Measurements from ENCODE around the gene ORC4.
A peak's percentile ranks its signal among the peaks of the same experiment; 100 is the strongest.
"Not testable (repeated sequence)": the region's sequence is repeated elsewhere in the genome, so short reads cannot be mapped to it uniquely, and the experiment has no call there.

The ORC4 gene

DNA sequence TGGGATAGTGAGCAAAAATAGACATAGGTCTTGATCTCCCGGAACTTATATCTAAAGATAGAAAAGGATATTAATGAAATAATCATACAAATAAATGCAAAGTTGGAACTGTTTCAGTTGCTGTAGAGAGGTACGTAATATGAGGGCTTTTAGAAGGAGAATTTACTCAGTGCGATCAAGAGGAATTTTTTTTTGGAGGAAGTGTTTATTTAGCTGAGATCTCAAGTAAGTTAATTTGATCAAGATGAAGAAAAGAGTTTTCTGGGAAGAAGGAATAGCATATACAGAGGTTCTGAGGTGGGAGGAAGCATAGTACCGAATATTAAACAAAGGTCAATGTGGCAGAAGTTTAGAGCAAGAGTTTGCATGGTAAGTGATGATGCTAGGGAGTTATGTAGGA is 11.7 kb upstream of the ORC4 start:
- no peak overlapping the region for H3K9ac ChIP-seq (ENCODE audit: low read length)
- H3K36me3 ChIP-seq (ENCODE audit: control insufficient read depth, insufficient read depth, low read length) = no peaks in the 10 kb centered on the region
- no peak overlapping the region for H3K4me3 ChIP-seq (ENCODE audit: low read length)
- no peaks in the 10 kb centered on the region for H3K27me3 ChIP-seq (ENCODE audit: control insufficient read depth, insufficient read depth, low read length)
- no peak overlapping the region for H3K27ac ChIP-seq (ENCODE audit: low read depth, low read length)
- H3K4me1 ChIP-seq (ENCODE audit: control insufficient read depth, insufficient read depth, low read length) = peaks cover 7% of the 10 kb centered on the region

- no peak overlapping the region for H3K27ac ChIP-seq (ENCODE audit: low read depth, low read length)
- no peaks in the 10 kb centered on the region for H3K36me3 ChIP-seq (ENCODE audit: control insufficient read depth, insufficient read depth, low read length)
- H3K27me3 ChIP-seq (ENCODE audit: control insufficient read depth, insufficient read depth, low read length) = no peaks in the 10 kb centered on the region
- H3K4me1 ChIP-seq (ENCODE audit: control insufficient read depth, insufficient read depth, low read length) = peaks cover 7% of the 10 kb centered on the region
- H3K4me3 ChIP-seq (ENCODE audit: low read length) = no peak overlapping the region
- H3K9ac ChIP-seq (ENCODE audit: low read length) = no peak overlapping the region
Observed at GRCh38 chr2:148031152-148031551, 10.6 kb upstream of the ORC4 start.

DNA sequence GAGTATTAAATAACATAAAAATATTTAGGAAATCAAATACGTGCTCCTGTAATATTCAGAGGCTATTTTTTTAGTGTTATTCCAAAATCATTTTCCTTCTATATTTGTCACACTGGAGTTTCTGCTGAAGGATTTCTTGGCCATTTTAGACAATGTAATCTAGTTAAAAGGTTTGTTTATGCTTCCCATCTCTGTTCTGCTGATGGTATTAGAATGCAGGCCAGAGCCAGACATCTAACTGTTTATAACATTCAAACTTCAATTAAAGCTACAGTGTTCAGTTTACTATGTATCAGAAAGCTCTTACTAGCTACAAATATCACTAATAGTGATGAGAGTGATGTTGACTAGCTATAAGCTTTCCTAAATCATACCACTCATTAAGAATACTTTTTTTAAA is 8.2 kb upstream of the ORC4 start:
- Histone ChIP-seq H3K27me3 (ENCODE audit: control insufficient read depth, insufficient read depth, low read length) (no peaks in the 10 kb centered on the region), H3K27ac (ENCODE audit: low read depth, low read length) (no peak overlapping the region), H3K36me3 (ENCODE audit: control insufficient read depth, insufficient read depth, low read length) (no peaks in the 10 kb centered on the region)

GRCh38 chr2:148027822-148028221 is 7.3 kb upstream of the ORC4 start:
- Histone ChIP-seq H3K4me1 (ENCODE audit: control insufficient read depth, insufficient read depth, low read length) (peaks cover 17% of the 10 kb centered on the region), H3K4me3 (ENCODE audit: low read length) (no peak overlapping the region), H3K27ac (ENCODE audit: low read depth, low read length) (no peak overlapping the region), H3K9ac (ENCODE audit: low read length) (no peak overlapping the region), H3K36me3 (ENCODE audit: control insufficient read depth, insufficient read depth, low read length) (no peaks in the 10 kb centered on the region), H3K27me3 (ENCODE audit: control insufficient read depth, insufficient read depth, low read length) (no peaks in the 10 kb centered on the region)

More for the DNA sequence above, 8.2 kb upstream of the ORC4 start:
- H3K9ac ChIP-seq (ENCODE audit: low read length) = no peak overlapping the region
- H3K4me1 ChIP-seq (ENCODE audit: control insufficient read depth, insufficient read depth, low read length) = peaks cover 11% of the 10 kb centered on the region
- no peak overlapping the region for H3K4me3 ChIP-seq (ENCODE audit: low read length)

- Histone ChIP-seq H3K27ac (ENCODE audit: low read depth, low read length) (no peak overlapping the region), H3K36me3 (ENCODE audit: control insufficient read depth, insufficient read depth, low read length) (no peaks in the 10 kb centered on the region), H3K4me1 (ENCODE audit: control insufficient read depth, insufficient read depth, low read length) (peaks cover 13% of the 10 kb centered on the region), H3K27me3 (ENCODE audit: control insufficient read depth, insufficient read depth, low read length) (no peaks in the 10 kb centered on the region), H3K4me3 (ENCODE audit: low read length) (no peak overlapping the region), H3K9ac (ENCODE audit: low read length) (no peak overlapping the region)
Observed at GRCh38 chr2:148026573-148026972, 6.0 kb upstream of the ORC4 start.

GRCh38 chr2:148023861-148024260 is 3.3 kb upstream of the ORC4 start:
- H3K4me3 ChIP-seq (ENCODE audit: low read length) = no peak overlapping the region

DNA sequence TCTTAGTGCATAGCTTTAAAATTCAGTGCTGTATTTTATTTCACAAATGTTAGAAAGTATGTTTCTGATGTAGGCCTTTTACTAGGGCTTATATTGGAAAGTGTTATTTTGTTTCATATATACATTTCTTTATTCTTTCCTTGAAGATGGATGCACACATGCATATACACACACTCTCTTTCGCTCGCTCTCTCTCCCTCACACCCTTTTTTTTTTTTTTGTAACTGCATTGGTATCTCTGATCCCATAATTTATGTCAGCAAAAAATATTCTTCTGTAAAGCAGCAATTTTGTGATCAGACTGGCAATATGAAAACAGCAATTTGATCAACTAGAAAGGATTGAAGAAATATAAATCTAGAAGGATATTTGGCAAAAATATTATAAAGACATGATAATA is 2.3 kb upstream of the ORC4 start:
- H3K27me3 ChIP-seq (ENCODE audit: control insufficient read depth, insufficient read depth, low read length) = no peaks in the 10 kb centered on the region
- no peak overlapping the region for H3K27ac ChIP-seq (ENCODE audit: low read depth, low read length)
- no peak overlapping the region for H3K9ac ChIP-seq (ENCODE audit: low read length)
- no peak overlapping the region for H3K4me3 ChIP-seq (ENCODE audit: low read length)
- peaks cover 15% of the 10 kb centered on the region for H3K4me1 ChIP-seq (ENCODE audit: control insufficient read depth, insufficient read depth, low read length)
- H3K36me3 ChIP-seq (ENCODE audit: control insufficient read depth, insufficient read depth, low read length) = peaks cover 2% of the 10 kb centered on the region

More at GRCh38 chr2:148023861-148024260, 3.3 kb upstream of the ORC4 start:
- H3K36me3 ChIP-seq (ENCODE audit: control insufficient read depth, insufficient read depth, low read length) = peaks cover 2% of the 10 kb centered on the region
- H3K9ac ChIP-seq (ENCODE audit: low read length) = no peak overlapping the region
- no peak overlapping the region for H3K27ac ChIP-seq (ENCODE audit: low read depth, low read length)
- H3K4me1 ChIP-seq (ENCODE audit: control insufficient read depth, insufficient read depth, low read length) = peaks cover 15% of the 10 kb centered on the region
- no peaks in the 10 kb centered on the region for H3K27me3 ChIP-seq (ENCODE audit: control insufficient read depth, insufficient read depth, low read length)

- H3K4me1 ChIP-seq (ENCODE audit: control insufficient read depth, insufficient read depth, low read length) = peaks cover 15% of the 10 kb centered on the region
- H3K27ac ChIP-seq (ENCODE audit: low read depth, low read length) = no peak overlapping the region
- no peak overlapping the region for H3K9ac ChIP-seq (ENCODE audit: low read length)
Observed at GRCh38 chr2:148022351-148022750, 1.8 kb upstream of the ORC4 start.

DNA sequence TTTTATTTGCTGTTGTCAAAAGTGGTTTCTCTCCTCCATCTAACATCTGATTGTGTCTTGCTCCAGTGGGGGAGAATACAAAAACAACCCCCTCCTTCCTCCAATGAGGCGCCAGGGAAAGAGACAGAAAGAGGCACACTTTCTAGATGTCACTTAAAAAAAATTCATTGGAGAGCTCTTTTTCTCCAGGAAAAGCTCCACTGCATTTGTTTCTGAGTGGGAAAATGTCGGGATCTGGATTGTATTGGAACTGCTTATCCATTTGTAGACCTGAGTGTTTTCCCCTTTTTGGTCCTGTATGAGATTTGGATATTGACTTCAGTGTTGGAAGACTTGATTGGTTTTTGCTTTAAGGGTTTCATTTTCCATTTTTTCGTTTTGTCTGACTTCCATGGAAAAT is 1.3 kb upstream of the ORC4 start:
- H3K4me3 ChIP-seq (ENCODE audit: low read length) = peak overlapping the region; percentile 90
- H3K27ac ChIP-seq (ENCODE audit: low read depth, low read length) = peak overlapping the region; percentile 96
- H3K36me3 ChIP-seq (ENCODE audit: control insufficient read depth, insufficient read depth, low read length) = peaks cover 2% of the 10 kb centered on the region
- peak overlapping the region; percentile 1 for H3K9ac ChIP-seq (ENCODE audit: low read length)
- peaks cover 15% of the 10 kb centered on the region for H3K4me1 ChIP-seq (ENCODE audit: control insufficient read depth, insufficient read depth, low read length)
- H3K27me3 ChIP-seq (ENCODE audit: control insufficient read depth, insufficient read depth, low read length) = no peaks in the 10 kb centered on the region

More at GRCh38 chr2:148022351-148022750, 1.8 kb upstream of the ORC4 start:
- Histone ChIP-seq H3K36me3 (ENCODE audit: control insufficient read depth, insufficient read depth, low read length) (peaks cover 2% of the 10 kb centered on the region), H3K4me3 (ENCODE audit: low read length) (no peak overlapping the region), H3K27me3 (ENCODE audit: control insufficient read depth, insufficient read depth, low read length) (no peaks in the 10 kb centered on the region)

DNA sequence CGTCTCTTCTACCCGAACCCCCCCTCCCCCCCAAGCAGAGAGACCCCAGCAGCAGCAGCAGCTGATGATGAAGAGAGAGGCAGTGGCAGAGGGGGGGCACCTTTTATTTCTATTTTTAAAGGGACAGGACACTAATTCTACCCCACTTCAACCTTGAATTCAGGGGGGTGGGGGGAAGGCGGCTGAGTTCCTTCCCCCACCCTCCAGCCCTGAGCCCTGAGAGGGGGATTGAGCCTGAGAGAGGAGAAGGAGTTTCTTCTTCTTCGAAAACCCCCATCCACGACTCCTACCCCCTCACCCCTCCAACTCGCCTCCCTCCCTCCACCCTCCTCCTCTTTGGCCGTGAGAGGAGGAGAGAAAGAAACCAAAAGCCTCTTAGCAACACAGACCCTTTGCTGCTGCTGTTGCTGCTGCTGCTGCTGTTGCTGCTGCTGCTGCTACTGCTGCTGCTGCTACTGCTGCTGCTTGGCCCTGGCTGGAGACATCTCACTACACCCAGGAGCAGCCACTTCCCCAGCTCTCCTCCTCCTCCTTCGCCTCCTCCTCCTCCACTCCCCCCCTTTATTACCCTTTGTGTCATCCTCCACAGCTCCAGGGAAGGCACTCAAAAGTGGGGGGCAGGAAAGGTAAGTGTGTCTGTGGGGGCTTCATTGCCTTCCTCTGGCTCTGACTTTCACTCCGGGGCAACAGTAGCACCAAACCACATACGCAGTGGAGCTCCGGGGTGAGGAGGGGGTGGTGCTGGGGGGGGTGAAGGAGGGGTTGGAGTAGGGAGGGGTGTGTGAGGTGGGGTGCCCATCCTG is 723 bp upstream of the ORC4 start, which contains the start of gene MBD5:
Gene MBD5, plus strand, starts transcription at position 33 of the 803 bp plus-strand sequence.
- Histone ChIP-seq H3K9ac (ENCODE audit: low read length) (peak within 1 kb of the TSS; percentile 97), H3K36me3 (ENCODE audit: control insufficient read depth, insufficient read depth, low read length) (peaks cover 2% of the 10 kb centered on the region), H3K4me3 (ENCODE audit: low read length) (peak within 1 kb of the TSS; percentile 100), H3K27me3 (ENCODE audit: control insufficient read depth, insufficient read depth, low read length) (no peaks in the 10 kb centered on the region), H3K4me1 (ENCODE audit: control insufficient read depth, insufficient read depth, low read length) (peaks cover 15% of the 10 kb centered on the region), H3K27ac (ENCODE audit: low read depth, low read length) (peak within 1 kb of the TSS; percentile 96)

DNA sequence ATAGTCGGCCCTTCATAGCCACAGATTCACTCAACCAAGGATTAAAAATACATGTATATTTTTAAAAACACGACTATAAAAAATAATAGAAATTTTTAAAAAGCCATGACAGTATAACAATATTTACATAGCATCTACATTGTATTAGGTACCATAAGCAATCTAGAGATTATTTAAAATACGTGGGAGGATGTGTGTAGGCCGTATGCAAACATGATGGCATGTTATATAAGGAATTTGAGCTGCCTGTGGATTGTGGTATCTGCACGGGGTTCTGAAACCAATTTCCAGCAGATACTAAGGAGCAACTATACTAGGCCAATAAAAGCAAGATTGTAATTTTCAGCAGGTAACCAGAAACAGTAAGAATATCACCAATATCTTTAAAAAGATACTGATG is 5.9 kb downstream of the ORC4 start:
- Histone ChIP-seq H3K4me3 (ENCODE audit: low read length) (no peak overlapping the region), H3K27me3 (ENCODE audit: control insufficient read depth, insufficient read depth, low read length) (no peaks in the 10 kb centered on the region), H3K9ac (ENCODE audit: low read length) (no peak overlapping the region), H3K36me3 (ENCODE audit: control insufficient read depth, insufficient read depth, low read length) (no peaks in the 10 kb centered on the region), H3K4me1 (ENCODE audit: control insufficient read depth, insufficient read depth, low read length) (no peaks in the 10 kb centered on the region), H3K27ac (ENCODE audit: low read depth, low read length) (no peak overlapping the region)

- Histone ChIP-seq H3K9ac (ENCODE audit: low read length) (no peak overlapping the region), H3K4me3 (ENCODE audit: low read length) (no peak overlapping the region), H3K36me3 (ENCODE audit: control insufficient read depth, insufficient read depth, low read length) (no peaks in the 10 kb centered on the region), H3K4me1 (ENCODE audit: control insufficient read depth, insufficient read depth, low read length) (no peaks in the 10 kb centered on the region), H3K27me3 (ENCODE audit: control insufficient read depth, insufficient read depth, low read length) (no peaks in the 10 kb centered on the region), H3K27ac (ENCODE audit: low read depth, low read length) (no peak overlapping the region)
Observed at GRCh38 chr2:148013876-148014275, 6.7 kb downstream of the ORC4 start.

DNA sequence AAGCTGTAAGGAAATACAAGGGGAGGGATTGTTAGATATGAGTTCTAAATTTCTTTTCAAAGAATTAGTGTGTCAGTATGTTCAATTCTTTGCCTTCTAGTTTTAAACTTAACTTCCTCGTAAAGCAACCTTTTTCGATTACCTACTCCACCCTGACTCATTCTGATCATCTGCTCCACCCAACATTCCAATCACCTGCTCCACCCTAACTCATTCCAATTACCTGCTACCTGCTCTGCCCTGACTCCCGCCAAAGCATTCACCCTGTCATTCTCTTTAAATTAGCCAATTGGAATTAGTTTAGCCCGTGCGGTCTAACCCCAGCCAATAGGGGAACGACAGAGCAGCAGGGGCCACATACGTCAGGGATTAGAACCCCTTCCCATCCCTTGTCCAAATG is 12.1 kb downstream of the ORC4 start:
- H3K4me3 ChIP-seq (ENCODE audit: low read length); H3K27me3 ChIP-seq (ENCODE audit: control insufficient read depth, insufficient read depth, low read length); H3K27ac ChIP-seq (ENCODE audit: low read depth, low read length); H3K9ac ChIP-seq (ENCODE audit: low read length); H3K36me3 ChIP-seq (ENCODE audit: control insufficient read depth, insufficient read depth, low read length); H3K4me1 ChIP-seq (ENCODE audit: control insufficient read depth, insufficient read depth, low read length): not testable (repeated sequence)

All from rectal smooth muscle tissue (tissue), 1 donor.